ENCODE results near the gene POLR2E.

GRCh38 chr19:1049106-1049505 is 46.1 kb downstream of the POLR2E start:
- TF ChIP-seq CTCF (conservative IDR thresholded peaks at IDR 0.05; ENCODE audit: low read length) = no peak
- TF ChIP-seq EZH2phosphoT487 (IDR thresholded peaks at IDR 0.05; ENCODE audit: borderline replicate concordance) = no peak

Data from Loucy (cell line).